ENCODE measurements around the gene PCDHB8.

DNA sequence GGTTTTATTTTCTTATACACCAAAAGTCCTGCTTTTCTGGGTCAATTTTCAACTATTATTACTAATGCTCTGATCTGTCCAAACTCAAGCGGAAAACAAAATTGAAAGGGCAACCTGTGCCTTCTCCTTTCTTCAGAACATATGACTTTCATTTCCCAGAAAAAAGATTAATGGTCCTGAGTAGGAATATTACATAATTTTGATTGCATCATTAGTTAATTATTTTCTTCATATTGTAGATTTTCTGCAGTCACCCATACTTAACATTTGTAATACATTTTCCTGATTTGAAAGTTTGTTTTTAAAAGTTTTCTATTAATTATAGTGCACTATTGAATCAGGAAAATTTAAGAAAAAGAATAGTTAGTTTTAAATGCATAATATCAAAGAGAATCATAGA lies 1.7 kb upstream of the PCDHB8 start:
- TF ChIP-seq, protein P1, sequence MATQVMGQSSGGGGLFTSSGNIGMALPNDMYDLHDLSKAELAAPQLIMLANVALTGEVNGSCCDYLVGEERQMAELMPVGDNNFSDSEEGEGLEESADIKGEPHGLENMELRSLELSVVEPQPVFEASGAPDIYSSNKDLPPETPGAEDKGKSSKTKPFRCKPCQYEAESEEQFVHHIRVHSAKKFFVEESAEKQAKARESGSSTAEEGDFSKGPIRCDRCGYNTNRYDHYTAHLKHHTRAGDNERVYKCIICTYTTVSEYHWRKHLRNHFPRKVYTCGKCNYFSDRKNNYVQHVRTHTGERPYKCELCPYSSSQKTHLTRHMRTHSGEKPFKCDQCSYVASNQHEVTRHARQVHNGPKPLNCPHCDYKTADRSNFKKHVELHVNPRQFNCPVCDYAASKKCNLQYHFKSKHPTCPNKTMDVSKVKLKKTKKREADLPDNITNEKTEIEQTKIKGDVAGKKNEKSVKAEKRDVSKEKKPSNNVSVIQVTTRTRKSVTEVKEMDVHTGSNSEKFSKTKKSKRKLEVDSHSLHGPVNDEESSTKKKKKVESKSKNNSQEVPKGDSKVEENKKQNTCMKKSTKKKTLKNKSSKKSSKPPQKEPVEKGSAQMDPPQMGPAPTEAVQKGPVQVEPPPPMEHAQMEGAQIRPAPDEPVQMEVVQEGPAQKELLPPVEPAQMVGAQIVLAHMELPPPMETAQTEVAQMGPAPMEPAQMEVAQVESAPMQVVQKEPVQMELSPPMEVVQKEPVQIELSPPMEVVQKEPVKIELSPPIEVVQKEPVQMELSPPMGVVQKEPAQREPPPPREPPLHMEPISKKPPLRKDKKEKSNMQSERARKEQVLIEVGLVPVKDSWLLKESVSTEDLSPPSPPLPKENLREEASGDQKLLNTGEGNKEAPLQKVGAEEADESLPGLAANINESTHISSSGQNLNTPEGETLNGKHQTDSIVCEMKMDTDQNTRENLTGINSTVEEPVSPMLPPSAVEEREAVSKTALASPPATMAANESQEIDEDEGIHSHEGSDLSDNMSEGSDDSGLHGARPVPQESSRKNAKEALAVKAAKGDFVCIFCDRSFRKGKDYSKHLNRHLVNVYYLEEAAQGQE (IDR thresholded peaks at IDR 0.05): no peak
- TF ChIP-seq, protein P2, sequence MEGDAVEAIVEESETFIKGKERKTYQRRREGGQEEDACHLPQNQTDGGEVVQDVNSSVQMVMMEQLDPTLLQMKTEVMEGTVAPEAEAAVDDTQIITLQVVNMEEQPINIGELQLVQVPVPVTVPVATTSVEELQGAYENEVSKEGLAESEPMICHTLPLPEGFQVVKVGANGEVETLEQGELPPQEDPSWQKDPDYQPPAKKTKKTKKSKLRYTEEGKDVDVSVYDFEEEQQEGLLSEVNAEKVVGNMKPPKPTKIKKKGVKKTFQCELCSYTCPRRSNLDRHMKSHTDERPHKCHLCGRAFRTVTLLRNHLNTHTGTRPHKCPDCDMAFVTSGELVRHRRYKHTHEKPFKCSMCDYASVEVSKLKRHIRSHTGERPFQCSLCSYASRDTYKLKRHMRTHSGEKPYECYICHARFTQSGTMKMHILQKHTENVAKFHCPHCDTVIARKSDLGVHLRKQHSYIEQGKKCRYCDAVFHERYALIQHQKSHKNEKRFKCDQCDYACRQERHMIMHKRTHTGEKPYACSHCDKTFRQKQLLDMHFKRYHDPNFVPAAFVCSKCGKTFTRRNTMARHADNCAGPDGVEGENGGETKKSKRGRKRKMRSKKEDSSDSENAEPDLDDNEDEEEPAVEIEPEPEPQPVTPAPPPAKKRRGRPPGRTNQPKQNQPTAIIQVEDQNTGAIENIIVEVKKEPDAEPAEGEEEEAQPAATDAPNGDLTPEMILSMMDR (IDR thresholded peaks at IDR 0.05): no peak
- TF ChIP-seq POLR2A (IDR thresholded peaks at IDR 0.05; ENCODE audit: low read length): no peak
- TF ChIP-seq NPAS2 (CRISPR knock-in tag; IDR thresholded peaks at IDR 0.05; ENCODE audit: borderline replicate concordance): no peak
- TF ChIP-seq CEBPB (IDR thresholded peaks at IDR 0.05): no peak
- TF ChIP-seq, protein P3, sequence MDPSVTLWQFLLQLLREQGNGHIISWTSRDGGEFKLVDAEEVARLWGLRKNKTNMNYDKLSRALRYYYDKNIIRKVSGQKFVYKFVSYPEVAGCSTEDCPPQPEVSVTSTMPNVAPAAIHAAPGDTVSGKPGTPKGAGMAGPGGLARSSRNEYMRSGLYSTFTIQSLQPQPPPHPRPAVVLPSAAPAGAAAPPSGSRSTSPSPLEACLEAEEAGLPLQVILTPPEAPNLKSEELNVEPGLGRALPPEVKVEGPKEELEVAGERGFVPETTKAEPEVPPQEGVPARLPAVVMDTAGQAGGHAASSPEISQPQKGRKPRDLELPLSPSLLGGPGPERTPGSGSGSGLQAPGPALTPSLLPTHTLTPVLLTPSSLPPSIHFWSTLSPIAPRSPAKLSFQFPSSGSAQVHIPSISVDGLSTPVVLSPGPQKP (IDR thresholded peaks at IDR 0.05; ENCODE audit: low read depth, low read length): no peak
- no peak for TF ChIP-seq EHF (CRISPR knock-in tag; IDR thresholded peaks at IDR 0.05)
- no peak for TF ChIP-seq EP300 (IDR thresholded peaks at IDR 0.05)
- TF ChIP-seq CHD2 (IDR thresholded peaks at IDR 0.05; ENCODE audit: low read length, partially characterized antibody): no peak
- TF ChIP-seq SMC3 (IDR thresholded peaks at IDR 0.05): no peak
- TF ChIP-seq RCOR1 (IDR thresholded peaks at IDR 0.05; ENCODE audit: low read depth, low read length): no peak
- TF ChIP-seq, protein P4, sequence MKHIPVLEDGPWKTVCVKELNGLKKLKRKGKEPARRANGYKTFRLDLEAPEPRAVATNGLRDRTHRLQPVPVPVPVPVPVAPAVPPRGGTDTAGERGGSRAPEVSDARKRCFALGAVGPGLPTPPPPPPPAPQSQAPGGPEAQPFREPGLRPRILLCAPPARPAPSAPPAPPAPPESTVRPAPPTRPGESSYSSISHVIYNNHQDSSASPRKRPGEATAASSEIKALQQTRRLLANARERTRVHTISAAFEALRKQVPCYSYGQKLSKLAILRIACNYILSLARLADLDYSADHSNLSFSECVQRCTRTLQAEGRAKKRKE (CRISPR knock-in tag; IDR thresholded peaks at IDR 0.05; ENCODE audit: low read depth): no peak
- no peak for TF ChIP-seq POLR2AphosphoS2 (conservative IDR thresholded peaks at IDR 0.05; ENCODE audit: low read length)

Measured in A549 (cell line).